HEK293T (cell line): ENCODE data around the gene LRMDA.

Experiments
- CTCF ChIA-PET: fragments of 350-600 bp; formaldehyde crosslinking; extraction: SDS; loops from one replicate; lab custom pipeline; 2021; ENCODE audit warnings: antibody characterized with exemption, inconsistent platforms; lab: Yijun Ruan, JAX
- POLR2A ChIA-PET: fragments of 350-600 bp; formaldehyde crosslinking; extraction: SDS; loops from one replicate; lab custom pipeline; 2020; ENCODE audit warnings: antibody characterized with exemption, inconsistent platforms; lab: Yijun Ruan, JAX
- DNase-seq: peaks from one replicate; pipeline ENCODE4 v3.0.0; 2012; ENCODE audit warnings: mixed read lengths; ENCODE audit errors: extremely low spot score
- ARNT ChIP-seq: fragments of 450-650 bp; IDR thresholded peaks from 2 replicates; pipeline ENCODE4 v1.6.1; 2017; ENCODE audit warnings: mild to moderate bottlenecking
- BHLHE40 ChIP-seq: fragments of 450-650 bp; IDR thresholded peaks from 2 replicates; pipeline ENCODE4 v1.6.1; 2016; ENCODE audit warnings: mild to moderate bottlenecking, moderate library complexity, borderline replicate concordance
- CTBP1 ChIP-seq: fragments of 450-650 bp; IDR thresholded peaks from 2 replicates; pipeline ENCODE4 v1.6.1; 2016; ENCODE audit warnings: borderline replicate concordance
- ELF4 ChIP-seq: fragments of 450-650 bp; IDR thresholded peaks from 2 replicates; pipeline ENCODE4 v1.6.1; 2017; ENCODE audit warnings: antibody characterized with exemption
- FOXA1 ChIP-seq: fragments of 450-650 bp; IDR thresholded peaks from 2 replicates; pipeline ENCODE4 v1.6.1; 2016; ENCODE audit warnings: mild to moderate bottlenecking
- FOXK2 ChIP-seq: fragments of 450-650 bp; IDR thresholded peaks from 2 replicates; pipeline ENCODE4 v1.6.1; 2016; ENCODE audit warnings: mild to moderate bottlenecking
- FOXM1 ChIP-seq: fragments of 450-650 bp; IDR thresholded peaks from 2 replicates; pipeline ENCODE4 v1.6.1; 2017; ENCODE audit warnings: mild to moderate bottlenecking, borderline replicate concordance
- HDGF ChIP-seq: fragments of 450-650 bp; IDR thresholded peaks from 2 replicates; pipeline ENCODE4 v1.6.1; 2017; ENCODE audit warnings: antibody characterized with exemption, borderline replicate concordance
- L3MBTL2 ChIP-seq: fragments of 450-650 bp; conservative IDR thresholded peaks from 2 replicates; pipeline ENCODE4 v1.6.1; 2016; ENCODE audit warnings: mild to moderate bottlenecking
- LEF1 ChIP-seq: fragments of 450-650 bp; IDR thresholded peaks from 2 replicates; pipeline ENCODE4 v1.6.1; 2017; ENCODE audit warnings: mild to moderate bottlenecking, borderline replicate concordance
- NFRKB ChIP-seq: fragments of 450-650 bp; IDR thresholded peaks from 2 replicates; pipeline ENCODE4 v1.6.1; 2016; ENCODE audit warnings: mild to moderate bottlenecking, moderate library complexity
- PKNOX1 ChIP-seq: fragments of 450-650 bp; IDR thresholded peaks from 2 replicates; pipeline ENCODE4 v1.6.1; 2016
- SP1 ChIP-seq: fragments of 450-650 bp; IDR thresholded peaks from 2 replicates; pipeline ENCODE4 v1.6.1; 2017
- SUZ12 ChIP-seq: fragments of 450-650 bp; IDR thresholded peaks from 2 replicates; pipeline ENCODE4 v1.6.1; 2016; ENCODE audit warnings: mild to moderate bottlenecking
- TARDBP ChIP-seq: fragments of 450-650 bp; IDR thresholded peaks from 2 replicates; pipeline ENCODE4 v1.6.1; 2016
- ZNF384 ChIP-seq: fragments of 450-650 bp; IDR thresholded peaks from 2 replicates; pipeline ENCODE4 v1.6.1; 2016

Gene LRMDA

GRCh38 chr10:75431180-75432111, at the start of gene LRMDA:
TSS of gene LRMDA (plus strand) at chr10:75431624.
- POLR2A ChIA-PET: interaction anchor here (1.2 to 2.7 kb wide), 3 partner anchors 22 to 76 kb away, joined by 4 to 11 read pairs (median 5); partner anchors contain the start of gene ZNF503
- TF ChIP-seq FOXK2 (no peak), NFRKB (no peak), LEF1 (no peak), CTBP1 (no peak), ZNF384 (no peak), L3MBTL2 (no peak), HDGF (no peak), SP1 (no peak), ARNT (no peak), FOXM1 (no peak), TARDBP (no peak), PKNOX1 (no peak), BHLHE40 (no peak), SUZ12 (no peak)

GRCh38 chr10:75386128-75386527, 45.3 kb upstream of the LRMDA start:
- no peak for TF ChIP-seq ARNT
- TF ChIP-seq TARDBP: no peak
- no peak for TF ChIP-seq LEF1
- no peak for TF ChIP-seq HDGF
- no peak for TF ChIP-seq SP1
- TF ChIP-seq PKNOX1: peak; percentile 56
- TF ChIP-seq NFRKB: no peak
- ChIA-PET CTCF (interaction anchor here (0.7 to 1.0 kb wide), 2 partner anchors 8 to 10 kb away, joined by 3 to 5 read pairs; no protein-coding TSS in a partner anchor), POLR2A (interaction anchor here (1.4 to 2.1 kb wide), 3 partner anchors 10 to 16 kb away, joined by 4 to 9 read pairs (median 8); partner anchors contain the start of gene ZNF503)
- no peak for DNase-seq

More at GRCh38 chr10:75431180-75432111, at the start of gene LRMDA:
- CTCF ChIA-PET: no interaction called here
- DNase-seq: no peak

DNA sequence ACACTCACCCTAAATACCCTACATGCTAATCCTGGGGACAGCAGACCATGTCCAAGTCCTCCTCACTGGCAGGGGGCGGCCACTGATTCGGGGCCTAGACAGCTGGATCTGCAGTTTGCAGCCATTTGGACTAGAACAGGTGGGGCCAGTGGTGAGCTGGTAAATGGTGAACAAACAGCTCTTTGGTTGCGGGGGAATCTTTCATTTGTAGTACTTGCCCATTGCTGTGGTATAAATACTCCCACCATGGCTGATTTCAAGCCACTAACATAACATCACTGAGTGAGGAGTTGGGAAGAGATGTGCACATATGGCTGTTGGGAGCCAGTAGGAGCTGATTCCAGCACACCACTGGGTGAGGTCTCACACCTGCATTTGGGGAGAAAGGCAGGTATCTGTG, 43.3 kb upstream of the LRMDA start:
- ChIA-PET POLR2A (no interaction called here), CTCF (no interaction called here)
- DNase-seq: no peak
- TF ChIP-seq TARDBP (no peak), ZNF384 (no peak), ELF4 (no peak), HDGF (no peak), FOXM1 (no peak), FOXA1 (no peak), LEF1 (no peak), PKNOX1 (no peak), BHLHE40 (no peak), SP1 (no peak)

- no peak for TF ChIP-seq L3MBTL2
- no peak for TF ChIP-seq FOXA1
- TF ChIP-seq ELF4: no peak
- TF ChIP-seq ARNT: no peak
- no peak for TF ChIP-seq PKNOX1
- TF ChIP-seq BHLHE40: no peak
- TF ChIP-seq NFRKB: no peak
- TF ChIP-seq HDGF: no peak
- TF ChIP-seq SUZ12: no peak
- no peak for TF ChIP-seq CTBP1
- DNase-seq: no peak
- CTCF ChIA-PET: no interaction called here
- POLR2A ChIA-PET: no interaction called here
Observed at GRCh38 chr10:75390178-75390577, 41.2 kb upstream of the LRMDA start.

GRCh38 chr10:75392271-75392670, 39.2 kb upstream of the LRMDA start:
- POLR2A ChIA-PET: interaction anchor here (1.0 to 12.0 kb wide), 4 partner anchors 10 to 99 kb away, joined by 4 to 178 read pairs (median 66); partner anchors contain the start of gene ZNF503
- TF ChIP-seq NFRKB (no peak), FOXM1 (no peak), FOXK2 (no peak), ZNF384 (no peak), CTBP1 (no peak)
- CTCF ChIA-PET: interaction anchor here (0.7 kb wide), 1 partner anchor 1159 kb away, joined by 3 read pairs; no protein-coding TSS in a partner anchor
- DNase-seq: no peak
